Retina (tissue), 1 donor: Measurements from ENCODE around the gene PHOSPHO1.

Experiments used
- DNase-seq: peaks from one replicate; pipeline ENCODE4 v3.0.0-alpha.2; 2016

PHOSPHO1 gene

GRCh38 chr17:49217651-49218413 lies 12.8 kb downstream of the PHOSPHO1 start:
- DNase-seq: no peak

GRCh38 chr17:49216953-49217650 lies 13.5 kb downstream of the PHOSPHO1 start:
- DNase-seq: no peak

DNA sequence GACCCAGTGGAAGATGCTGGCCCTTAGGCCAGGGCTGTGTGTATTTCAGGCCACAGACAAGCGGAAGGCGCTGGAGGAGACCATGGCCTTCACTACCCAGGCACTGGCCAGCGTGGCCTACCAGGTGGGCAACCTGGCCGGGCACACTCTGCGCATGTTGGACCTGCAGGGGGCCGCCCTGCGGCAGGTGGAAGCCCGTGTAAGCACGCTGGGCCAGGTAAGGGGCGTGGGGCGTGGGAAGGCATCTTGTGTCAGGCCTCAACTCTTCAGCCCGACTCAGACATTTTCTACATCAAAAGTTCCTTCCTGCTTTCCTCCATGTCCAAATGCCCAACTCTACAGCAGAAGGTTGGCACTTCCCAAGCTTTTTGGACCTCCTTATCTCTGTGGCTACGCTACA lies 14.1 kb downstream of the PHOSPHO1 start:
- DNase-seq: no peak

- no peak for DNase-seq
Observed at GRCh38 chr17:49214676-49215360, 15.8 kb downstream of the PHOSPHO1 start.

DNA sequence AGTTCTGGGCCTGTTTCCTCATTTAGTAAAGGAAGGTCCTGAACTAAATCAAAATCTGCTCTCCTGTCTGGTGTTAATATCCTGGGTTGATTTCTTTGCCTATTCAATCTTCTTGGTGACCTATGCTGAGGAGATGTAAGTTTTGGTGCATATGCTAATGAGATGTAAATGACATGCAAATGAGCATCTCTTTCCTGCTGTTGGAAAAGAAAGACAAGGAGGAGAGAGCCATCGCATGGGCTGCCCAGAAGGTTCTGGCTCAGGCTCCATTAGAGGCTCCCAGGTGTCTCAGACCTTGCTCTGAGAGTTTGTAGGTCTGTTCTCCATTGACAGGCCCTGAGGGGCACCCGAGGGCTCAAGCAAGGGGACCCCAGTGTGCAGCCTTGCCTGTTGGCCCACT lies 16.7 kb downstream of the PHOSPHO1 start:
- no peak for DNase-seq

GRCh38 chr17:49213399-49213798 lies 17.2 kb downstream of the PHOSPHO1 start:
- no peak for DNase-seq

GRCh38 chr17:49210158-49211029 lies 20.2 kb downstream of the PHOSPHO1 start, which contains the start of the genes ABI3 and GNGT2:
ABI3 (plus strand) TSS chr17:49210707; CDS start chr17:49210725, 18 bp downstream.
GNGT2 (minus strand) TSS chr17:49210574; CDS start chr17:49207422, 3,152 bp downstream.
- peak; percentile 30 for DNase-seq

- DNase-seq: no peak
Observed at GRCh38 chr17:49209061-49209571, 21.5 kb downstream of the PHOSPHO1 start.

DNA sequence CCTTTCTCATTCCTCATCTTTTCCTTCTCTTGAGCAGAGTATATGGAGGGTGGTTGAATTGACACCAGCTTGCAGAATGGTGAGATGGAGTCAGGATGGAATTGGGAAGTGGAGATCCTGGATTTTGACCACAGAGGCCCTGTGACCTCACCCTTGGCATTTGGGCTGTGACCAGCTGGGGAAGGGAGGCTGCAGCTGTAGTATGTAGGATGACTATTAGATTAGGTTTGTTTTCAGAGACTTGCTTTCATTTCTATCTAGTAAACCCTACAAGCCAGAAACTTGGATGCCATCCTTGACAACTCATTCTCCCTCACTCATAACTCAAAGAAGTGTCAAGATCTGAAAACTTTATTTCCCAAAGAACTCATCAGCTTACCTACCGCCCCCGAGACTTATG lies 26.1 kb downstream of the PHOSPHO1 start:
- no peak for DNase-seq

DNA sequence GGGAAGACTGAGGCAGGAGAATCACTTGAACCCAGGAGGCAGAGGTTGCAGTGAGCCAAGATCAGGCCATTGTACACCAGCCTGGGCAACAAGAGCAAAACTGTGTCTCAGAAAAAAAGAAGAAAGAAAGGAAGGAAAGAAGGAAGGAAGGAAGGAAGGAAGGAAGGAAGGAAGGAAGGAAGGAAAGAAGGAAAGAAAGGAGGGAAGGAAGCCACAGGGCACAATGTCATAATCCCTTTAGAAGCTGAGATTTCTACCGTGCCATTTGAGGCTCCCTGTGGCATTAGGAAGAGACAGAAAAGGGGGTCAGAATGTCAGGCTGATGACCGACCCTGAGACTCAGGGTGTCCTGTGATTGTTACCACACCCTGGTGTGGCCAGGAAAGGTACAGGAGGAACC lies 26.8 kb downstream of the PHOSPHO1 start:
- DNase-seq: no peak

DNA sequence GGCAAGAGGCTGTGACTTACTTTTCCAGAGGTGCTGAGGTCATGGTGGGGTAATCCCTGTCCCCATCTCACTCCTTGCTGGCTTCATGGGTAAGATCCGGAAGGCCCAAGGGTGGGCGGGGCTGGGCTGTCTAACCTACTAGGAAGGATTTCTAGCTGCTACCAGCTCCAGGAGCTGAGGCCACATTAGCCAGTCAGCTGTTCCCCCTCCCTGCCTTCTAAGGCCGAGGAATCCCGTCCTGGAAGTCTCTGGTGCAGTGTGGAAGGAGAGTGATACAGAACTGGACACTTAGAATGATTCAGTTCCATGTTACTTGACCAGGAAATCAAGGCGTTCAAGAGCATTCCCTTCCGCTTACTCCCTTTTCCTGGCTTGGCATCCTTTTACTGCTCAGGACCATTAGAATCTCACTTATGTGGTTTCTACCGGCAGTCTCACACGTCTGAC lies 29.1 kb downstream of the PHOSPHO1 start:
- DNase-seq: no peak

- no peak for DNase-seq
Observed at GRCh38 chr17:49200423-49201083, 30.0 kb downstream of the PHOSPHO1 start.

GRCh38 chr17:49198211-49198610 lies 32.4 kb downstream of the PHOSPHO1 start:
- DNase-seq: no peak

DNA sequence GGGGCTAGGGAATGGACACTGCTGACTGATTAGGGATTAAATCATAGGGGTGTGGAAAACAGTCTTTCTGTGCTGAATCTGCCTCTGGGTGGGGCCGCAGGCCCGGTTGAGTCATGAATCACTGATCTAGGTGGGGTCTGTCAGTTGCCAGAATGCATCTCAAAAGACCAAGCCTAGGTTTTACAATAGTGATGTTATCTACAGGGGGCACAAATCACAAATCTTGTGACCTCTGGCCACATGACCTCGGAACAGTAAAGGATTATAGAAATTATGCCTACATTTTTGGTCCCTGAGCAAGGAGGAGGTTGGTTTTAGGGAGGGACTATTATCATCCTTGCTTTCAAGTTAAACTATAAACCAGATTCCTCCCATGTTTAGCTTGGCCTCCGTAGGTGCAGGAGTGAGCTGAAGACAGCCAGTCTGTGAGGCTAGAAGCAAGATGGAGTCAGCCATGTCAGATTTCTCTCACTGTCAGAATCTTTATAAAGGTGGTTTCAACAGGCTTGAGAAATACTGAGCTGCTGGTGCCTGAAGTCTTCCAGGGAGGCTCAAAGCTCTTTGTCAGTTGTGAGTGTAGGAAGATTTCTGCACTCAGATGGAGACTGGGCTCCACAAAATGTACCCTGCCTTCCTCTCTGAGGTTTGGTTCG lies 33.1 kb downstream of the PHOSPHO1 start:
- no peak for DNase-seq

- no peak for DNase-seq
Observed at GRCh38 chr17:49196520-49196919, 34.1 kb downstream of the PHOSPHO1 start.

DNA sequence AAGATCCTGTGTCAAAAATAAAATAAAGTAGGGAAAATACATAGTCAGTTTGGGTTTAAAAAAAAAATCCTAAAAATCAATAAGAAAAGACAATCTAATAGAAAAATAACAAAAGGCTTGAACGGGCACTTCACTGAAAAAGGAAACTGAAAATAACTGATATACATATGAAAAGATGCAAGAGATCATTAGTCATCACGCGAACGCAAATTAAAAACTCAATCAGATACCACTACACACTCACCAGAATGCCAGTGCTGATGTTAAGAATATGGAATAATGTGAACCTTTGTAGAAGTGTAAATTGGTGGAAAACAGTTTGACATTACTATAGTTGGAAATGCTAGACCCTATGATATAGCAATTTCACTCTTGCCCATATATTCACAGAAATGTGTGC lies 34.8 kb downstream of the PHOSPHO1 start:
- no peak for DNase-seq

DNA sequence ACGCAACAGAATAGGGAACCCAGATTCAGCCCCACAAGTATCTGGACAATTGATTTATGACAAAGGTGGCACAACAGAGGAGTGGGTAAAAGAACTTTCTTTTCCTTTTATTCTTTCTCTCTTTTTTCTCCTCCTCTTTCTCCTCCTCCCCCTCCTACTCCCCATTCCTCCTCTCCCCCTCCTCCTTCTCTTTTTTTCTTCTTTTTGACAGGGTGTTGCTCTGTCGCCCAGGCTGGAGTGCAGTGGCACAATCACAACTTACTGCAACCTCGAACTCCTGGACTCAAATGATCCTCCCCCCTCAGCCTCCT lies 36.3 kb downstream of the PHOSPHO1 start:
- DNase-seq: no peak

DNA sequence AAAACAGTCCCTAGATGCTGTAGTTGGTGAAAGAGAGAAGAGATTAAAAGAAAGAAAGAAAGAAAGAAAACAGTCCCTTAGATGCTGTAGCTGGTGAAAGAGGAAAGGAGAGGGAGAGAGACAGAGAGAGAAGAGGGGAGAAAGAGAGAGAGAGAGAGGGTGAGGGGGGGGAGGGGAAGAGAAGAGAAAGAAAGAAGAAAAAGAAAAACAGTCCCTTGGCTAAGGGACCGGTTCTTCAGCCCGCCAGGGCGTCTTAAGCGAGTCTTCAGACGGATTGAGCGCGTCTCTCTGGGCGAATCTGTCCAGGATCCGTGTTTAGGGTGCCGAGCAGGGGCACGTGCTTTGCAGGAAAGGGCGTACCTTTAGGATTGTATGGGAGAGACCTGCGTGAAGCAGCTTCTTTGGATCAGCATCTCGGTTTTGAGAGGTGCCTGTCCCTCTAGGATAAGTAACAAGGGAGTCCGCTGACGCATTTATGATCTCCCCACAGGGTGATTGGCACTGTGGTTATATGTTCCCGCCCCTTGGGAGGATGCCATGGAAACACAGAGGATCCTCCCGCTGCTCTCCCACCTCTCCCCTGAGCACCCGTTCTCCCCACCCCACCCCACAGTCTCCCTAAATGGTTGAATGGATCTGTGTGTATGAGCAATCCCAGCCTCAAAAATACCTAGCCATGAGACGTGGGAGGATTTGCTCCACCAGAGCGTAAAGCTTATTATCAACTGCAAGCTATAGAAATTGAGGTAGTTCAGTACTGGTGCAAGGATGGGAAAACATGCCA lies 36.9 kb downstream of the PHOSPHO1 start:
- peak; percentile 72 for DNase-seq

DNA sequence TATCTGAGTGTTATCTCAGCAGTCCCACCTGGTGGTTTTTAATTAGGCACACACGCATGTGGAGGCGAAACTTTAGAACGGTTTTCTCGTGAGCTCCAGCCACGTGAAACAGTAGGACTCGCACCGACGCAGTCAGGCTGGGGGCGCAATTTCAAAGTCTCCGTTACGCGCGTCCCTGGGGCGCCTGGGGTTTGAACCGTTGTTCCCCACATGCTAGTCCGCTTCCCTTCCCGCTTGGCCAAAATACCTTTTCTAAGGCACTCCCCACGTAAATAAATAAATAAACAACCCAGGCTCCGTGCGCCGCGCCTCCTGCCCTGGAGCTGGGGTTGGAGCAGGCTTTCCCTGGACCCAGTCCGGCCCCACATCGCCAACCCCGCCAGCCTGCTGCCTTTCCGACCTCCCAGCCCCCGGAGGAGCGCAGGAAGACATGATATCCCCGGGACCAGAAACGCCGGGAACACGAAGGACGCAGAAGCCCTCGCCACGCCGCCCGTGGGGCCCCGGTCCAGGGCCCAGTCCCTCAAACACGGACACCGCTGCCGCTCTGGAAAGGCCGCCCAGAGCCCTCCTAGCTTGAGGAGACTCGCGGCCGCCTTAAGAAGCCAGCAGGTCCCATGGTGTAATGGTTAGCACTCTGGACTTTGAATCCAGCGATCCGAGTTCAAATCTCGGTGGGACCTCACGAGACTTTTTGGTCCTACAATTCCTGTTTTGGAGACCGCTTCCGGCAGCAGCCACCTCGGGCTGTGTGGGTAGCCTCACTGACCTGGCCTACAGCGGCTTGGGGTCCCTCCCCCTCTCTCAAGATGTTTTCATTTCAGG lies 38.5 kb downstream of the PHOSPHO1 start:
- peak; percentile 99 for DNase-seq
